Activated naive CD4-positive, alpha-beta T cell treated with anti-CD3 and anti-CD28 coated beads, Interleukin-2, amount 50 U/mL, for 72 hours (primary cell): Measurements from ENCODE around the gene TSPOAP1. TPM values are rescaled to one million over a fixed set of nuclear protein-coding genes. Genes with fewer than 3 reads are reported as not detected.
A peak's percentile ranks its signal among the peaks of the same experiment; 100 is the strongest.

Experiments
- ATAC-seq, 2 donors: fragments of 150-1000 bp; cut with Tn5 transposase; 2 replicates each; pipeline ENCODE4 v1.10.0; 2021; ENCODE audit warnings: mild to moderate bottlenecking in 2 of 2, moderate library complexity in 2 of 2
- DNase-seq, 2 donors: peaks; one replicate each; pipeline ENCODE4 v3.0.0; 2021 to 2022; ENCODE audit warnings: low spot score in 2 of 2
- H3K27ac Mint-ChIP-seq, 2 donors: one replicate each; pipeline ENCODE4 v1.8.0; 2022; ENCODE audit warnings: mild to moderate bottlenecking in 2 of 2, mixed read lengths in 2 of 2
- H3K36me3 Mint-ChIP-seq, 2 donors: one replicate each; pipeline ENCODE4 v1.8.0; 2022; ENCODE audit warnings: mixed read lengths in 2 of 2
- H3K9me3 Mint-ChIP-seq, 2 donors: one replicate each; pipeline ENCODE4 v1.8.0; 2022; ENCODE audit warnings: mixed read lengths in 2 of 2
- total RNA-seq, 2 donors: library from RNA; stranded (reverse); gene quantifications; one replicate each; pipeline ENCODE4 v1.2.3, GENCODE V29; 2022

The TSPOAP1 gene
- total RNA-seq, 2 donors from 2014 or later, result 19.2 to 123 TPM

- no peak for ATAC-seq
- no peak for DNase-seq
- H3K9me3 Mint-ChIP-seq, result no peaks in the 10 kb centered on the region
- H3K27ac Mint-ChIP-seq, result peak overlapping the region in 1 of 2 donors; percentile 51
- no peaks in the 10 kb centered on the region for H3K36me3 Mint-ChIP-seq
These were observed 43.8 kb downstream of the TSPOAP1 start for GRCh38 chr17:58284613-58285421.

GRCh38 chr17:58283674-58284612, 44.7 kb downstream of the TSPOAP1 start:
- ATAC-seq (no peak), DNase-seq (no peak)
- H3K36me3 Mint-ChIP-seq, result no peaks in the 10 kb centered on the region
- peak overlapping the region in 1 of 2 donors; percentile 82 for H3K27ac Mint-ChIP-seq
- H3K9me3 Mint-ChIP-seq, result no peaks in the 10 kb centered on the region

GRCh38 chr17:58282442-58282841, 46.2 kb downstream of the TSPOAP1 start:
- ATAC-seq (no peak), DNase-seq (no peak)
- Mint-ChIP-seq H3K27ac (no peak overlapping the region), H3K36me3 (no peaks in the 10 kb centered on the region), H3K9me3 (no peaks in the 10 kb centered on the region)

- no peaks in the 10 kb centered on the region for H3K9me3 Mint-ChIP-seq
- no peak for ATAC-seq
- no peak overlapping the region for H3K27ac Mint-ChIP-seq
- no peak for DNase-seq
- H3K36me3 Mint-ChIP-seq, result no peaks in the 10 kb centered on the region
These were observed 47.0 kb downstream of the TSPOAP1 start for GRCh38 chr17:58281511-58282011.

GRCh38 chr17:58280480-58281217, 47.9 kb downstream of the TSPOAP1 start, which contains the start of gene MPO:
Gene MPO (minus strand): TSS chr17:58280935. CDS start chr17:58280758, 177 bp downstream.
- ATAC-seq (no peak), DNase-seq (no peak)
- H3K27ac Mint-ChIP-seq, result no peak within 1 kb of the TSS
- no peaks in the 10 kb centered on the region for H3K9me3 Mint-ChIP-seq
- no peaks in the 10 kb centered on the region for H3K36me3 Mint-ChIP-seq

- H3K27ac Mint-ChIP-seq, result no peak overlapping the region
- DNase-seq (no peak), ATAC-seq (peak in 1 of 2 donors; percentile 33)
These were observed 48.7 kb downstream of the TSPOAP1 start for GRCh38 chr17:58279736-58280479.

GRCh38 chr17:58279016-58279711, 49.4 kb downstream of the TSPOAP1 start:
- no peak for ATAC-seq
- Mint-ChIP-seq H3K27ac (no peak overlapping the region), H3K36me3 (no peaks in the 10 kb centered on the region), H3K9me3 (no peaks in the 10 kb centered on the region)
- DNase-seq, result no peak

More at GRCh38 chr17:58279736-58280479, 48.7 kb downstream of the TSPOAP1 start:
- Mint-ChIP-seq H3K36me3 (no peaks in the 10 kb centered on the region), H3K9me3 (no peaks in the 10 kb centered on the region)

GRCh38 chr17:58278661-58279015, 50.0 kb downstream of the TSPOAP1 start:
- Mint-ChIP-seq H3K27ac (no peak overlapping the region), H3K9me3 (no peaks in the 10 kb centered on the region), H3K36me3 (no peaks in the 10 kb centered on the region)
- ATAC-seq (no peak), DNase-seq (no peak)

GRCh38 chr17:58277802-58278595, 50.6 kb downstream of the TSPOAP1 start:
- no peaks in the 10 kb centered on the region for H3K9me3 Mint-ChIP-seq
- no peaks in the 10 kb centered on the region for H3K36me3 Mint-ChIP-seq
- H3K27ac Mint-ChIP-seq, result no peak overlapping the region
- ATAC-seq, result no peak
- DNase-seq, result no peak

- H3K36me3 Mint-ChIP-seq, result no peaks in the 10 kb centered on the region
- no peak for DNase-seq
- no peak overlapping the region for H3K27ac Mint-ChIP-seq
- ATAC-seq, result no peak
- H3K9me3 Mint-ChIP-seq, result no peaks in the 10 kb centered on the region
These were observed 51.3 kb downstream of the TSPOAP1 start for GRCh38 chr17:58277107-58277801.

GRCh38 chr17:58276423-58276822, 52.2 kb downstream of the TSPOAP1 start:
- Mint-ChIP-seq H3K27ac (no peak overlapping the region), H3K9me3 (no peaks in the 10 kb centered on the region), H3K36me3 (no peaks in the 10 kb centered on the region)
- DNase-seq (no peak), ATAC-seq (no peak)

GRCh38 chr17:58275417-58275816, 53.2 kb downstream of the TSPOAP1 start:
- DNase-seq (no peak), ATAC-seq (no peak)
- Mint-ChIP-seq H3K9me3 (no peaks in the 10 kb centered on the region), H3K27ac (no peak overlapping the region), H3K36me3 (no peaks in the 10 kb centered on the region)

GRCh38 chr17:58273453-58274104, 55.0 kb downstream of the TSPOAP1 start:
- H3K27ac Mint-ChIP-seq, result peak overlapping the region in 1 of 2 donors; percentile 50
- H3K9me3 Mint-ChIP-seq, result no peaks in the 10 kb centered on the region
- ATAC-seq (no peak), DNase-seq (no peak)
- H3K36me3 Mint-ChIP-seq, result no peaks in the 10 kb centered on the region
